ENCODE results near the gene TNFSF10.

DNA sequence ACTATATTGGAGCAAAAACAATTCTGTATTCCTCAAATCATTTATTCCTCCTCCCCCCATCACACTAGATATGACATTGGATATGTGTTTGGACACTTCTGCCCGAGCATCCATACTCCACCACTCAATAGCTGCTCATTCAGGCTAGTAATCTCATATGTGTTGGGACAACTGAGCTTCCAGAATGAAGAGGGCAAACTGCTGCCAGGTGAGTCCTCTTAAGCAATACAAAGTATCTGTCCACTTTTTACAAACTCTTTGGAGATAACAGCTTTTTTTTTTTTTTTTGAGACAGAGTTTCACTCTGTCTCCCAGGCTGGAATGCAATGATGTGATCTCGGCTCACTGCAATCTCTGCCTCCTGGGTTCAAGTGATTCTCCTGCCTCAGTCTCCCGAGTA is 5.4 kb upstream of the TNFSF10 start:
- TF ChIP-seq POLR2AphosphoS5 (IDR thresholded peaks at IDR 0.05) (no peak), POLR2A (IDR thresholded peaks at IDR 0.05) (no peak), EP300 (IDR thresholded peaks at IDR 0.05) (no peak)
- TF ChIP-seq, protein P1, sequence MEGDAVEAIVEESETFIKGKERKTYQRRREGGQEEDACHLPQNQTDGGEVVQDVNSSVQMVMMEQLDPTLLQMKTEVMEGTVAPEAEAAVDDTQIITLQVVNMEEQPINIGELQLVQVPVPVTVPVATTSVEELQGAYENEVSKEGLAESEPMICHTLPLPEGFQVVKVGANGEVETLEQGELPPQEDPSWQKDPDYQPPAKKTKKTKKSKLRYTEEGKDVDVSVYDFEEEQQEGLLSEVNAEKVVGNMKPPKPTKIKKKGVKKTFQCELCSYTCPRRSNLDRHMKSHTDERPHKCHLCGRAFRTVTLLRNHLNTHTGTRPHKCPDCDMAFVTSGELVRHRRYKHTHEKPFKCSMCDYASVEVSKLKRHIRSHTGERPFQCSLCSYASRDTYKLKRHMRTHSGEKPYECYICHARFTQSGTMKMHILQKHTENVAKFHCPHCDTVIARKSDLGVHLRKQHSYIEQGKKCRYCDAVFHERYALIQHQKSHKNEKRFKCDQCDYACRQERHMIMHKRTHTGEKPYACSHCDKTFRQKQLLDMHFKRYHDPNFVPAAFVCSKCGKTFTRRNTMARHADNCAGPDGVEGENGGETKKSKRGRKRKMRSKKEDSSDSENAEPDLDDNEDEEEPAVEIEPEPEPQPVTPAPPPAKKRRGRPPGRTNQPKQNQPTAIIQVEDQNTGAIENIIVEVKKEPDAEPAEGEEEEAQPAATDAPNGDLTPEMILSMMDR (IDR thresholded peaks at IDR 0.05), result no peak

Data from sigmoid colon (tissue), 4 donors.